IMR-90 (cell line): Measurements from ENCODE around the gene FAM162A. TPM values are rescaled to one million over a fixed set of nuclear protein-coding genes. Genes with fewer than 3 reads are reported as not detected.

Experiments used
- ATAC-seq: fragments of 200-7000 bp; cut with Tn5 transposase; 2 replicates; pipeline ENCODE4 v1.9.1; 2020; ENCODE audit warnings: low read depth, mild to moderate bottlenecking, moderate library complexity
- BruUV-seq: library from RNA; stranded (reverse); fragments of 400-500 nt; replicated peaks from 2 replicates; lab custom pipeline; 2021; lab: Mats Ljungman, UMichigan
- CTCF ChIA-PET: fragments of 300-600 bp; formaldehyde crosslinking; extraction: SDS; loops from one replicate; lab custom pipeline; 2021; ENCODE audit warnings: antibody characterized with exemption; lab: Yijun Ruan, JAX
- POLR2A ChIA-PET: fragments of 300-600 bp; sonication (Branson Sonifier 250); formaldehyde crosslinking; loops from one replicate; lab custom pipeline; 2022; ENCODE audit warnings: antibody characterized with exemption; ENCODE audit not compliant: unreplicated experiment; lab: Charles Lee
- DNase-seq: peaks from one replicate; pipeline ENCODE4 v3.0.0; 2013
- H2AFZ ChIP-seq: replicated peaks from 2 replicates; pipeline ENCODE3; 2013; ENCODE audit warnings: low read length, mild to moderate bottlenecking; ENCODE audit not compliant: poor library complexity
- H2AK5ac ChIP-seq: 2 replicates; pipeline ENCODE4 v1.6.1; 2013; ENCODE audit warnings: low read depth, low read length, inconsistent platforms
- H2AK9ac ChIP-seq: replicated peaks from 2 replicates; pipeline ENCODE3; 2013; ENCODE audit warnings: mild to moderate bottlenecking, low read depth, low read length, moderate library complexity; ENCODE audit not compliant: poor library complexity
- H2BK120ac ChIP-seq: 2 replicates; pipeline ENCODE4 v1.6.1; 2013; ENCODE audit warnings: low read depth, low read length, inconsistent platforms
- H2BK15ac ChIP-seq: 3 replicates; pipeline ENCODE4 v1.6.1; 2013; ENCODE audit warnings: low read depth, low read length, inconsistent platforms
- H2BK20ac ChIP-seq: 2 replicates; pipeline ENCODE4 v1.6.1; 2013; ENCODE audit warnings: low read depth, mild to moderate bottlenecking, inconsistent platforms, low read length, moderate library complexity
- H2BK5ac ChIP-seq: 2 replicates; pipeline ENCODE4 v1.6.1; 2013; ENCODE audit warnings: mild to moderate bottlenecking, low read depth, low read length, inconsistent platforms; ENCODE audit not compliant: poor library complexity, severe bottlenecking
- H3K14ac ChIP-seq: replicated peaks from 2 replicates; pipeline ENCODE4 v1.6.1; 2013; ENCODE audit warnings: low read depth, low read length, inconsistent platforms
- H3K18ac ChIP-seq: 2 replicates; pipeline ENCODE4 v1.6.1; 2013; ENCODE audit warnings: low read depth, low read length, control low read depth
- H3K23ac ChIP-seq: 2 replicates; pipeline ENCODE4 v1.6.1; 2013; ENCODE audit warnings: low read depth, low read length, inconsistent platforms
- H3K27ac ChIP-seq: 2 replicates; pipeline ENCODE4 v1.5.1; 2013; ENCODE audit warnings: mild to moderate bottlenecking, control low read depth, low read length; ENCODE audit not compliant: insufficient read depth
- H3K27me3 ChIP-seq: 2 replicates; pipeline ENCODE4 v1.6.1; 2013; ENCODE audit warnings: low read length; ENCODE audit not compliant: control insufficient read depth, insufficient read depth
- H3K36me3 ChIP-seq: 2 replicates; pipeline ENCODE4 v1.6.1; 2013; ENCODE audit warnings: low read length, mixed read lengths; ENCODE audit not compliant: control insufficient read depth, insufficient read depth
- H3K4ac ChIP-seq: 2 replicates; pipeline ENCODE4 v1.6.1; 2013; ENCODE audit warnings: low read depth, low read length, inconsistent platforms
- H3K4me1 ChIP-seq: 2 replicates; pipeline ENCODE4 v1.6.1; 2013; ENCODE audit warnings: low read length, mixed read lengths; ENCODE audit not compliant: control insufficient read depth, insufficient read depth
- H3K4me2 ChIP-seq: 2 replicates; pipeline ENCODE4 v1.6.1; 2013; ENCODE audit warnings: low read depth, mild to moderate bottlenecking, control low read depth, low read length, moderate library complexity
- H3K4me3 ChIP-seq: 2 replicates; pipeline ENCODE4 v1.5.1; 2013; ENCODE audit warnings: low read depth, mild to moderate bottlenecking, control low read depth, low read length, moderate library complexity; ENCODE audit not compliant: insufficient read depth
- H3K56ac ChIP-seq: 2 replicates; pipeline ENCODE4 v1.6.1; 2013; ENCODE audit warnings: low read length, inconsistent platforms; ENCODE audit not compliant: insufficient read depth; ENCODE audit errors: extremely low read depth
- H3K79me1 ChIP-seq, 2 experiments: 2 replicates each; pipeline ENCODE4 v1.6.1; 2013; ENCODE audit warnings: low read length in 2 of 2, inconsistent platforms in 1 of 2, low read depth in 1 of 2
- H3K9ac ChIP-seq: 2 replicates; pipeline ENCODE4 v1.6.1; 2013; ENCODE audit warnings: low read depth, low read length, control low read depth
- H3K9me1 ChIP-seq: 2 replicates; pipeline ENCODE4 v1.6.1; 2013; ENCODE audit warnings: low read length, inconsistent platforms; ENCODE audit not compliant: insufficient read depth
- H3K9me3 ChIP-seq: 2 replicates; pipeline ENCODE4 v1.6.1; 2013; ENCODE audit warnings: low read length; ENCODE audit not compliant: control insufficient read depth, insufficient read depth
- H4K20me1 ChIP-seq: 2 replicates; pipeline ENCODE4 v1.6.1; 2013; ENCODE audit warnings: low read length, inconsistent platforms; ENCODE audit not compliant: insufficient read depth
- H4K5ac ChIP-seq: 2 replicates; pipeline ENCODE4 v1.6.1; 2013; ENCODE audit warnings: mild to moderate bottlenecking, low read depth, low read length, control low read depth
- H4K8ac ChIP-seq, 2 experiments: 2 replicates each; pipeline ENCODE4 v1.6.1; 2013; ENCODE audit warnings: low read depth in 2 of 2, low read length in 2 of 2, control low read depth in 1 of 2, inconsistent platforms in 1 of 2
- H4K91ac ChIP-seq: 2 replicates; pipeline ENCODE4 v1.6.1; 2013; ENCODE audit warnings: low read depth, low read length, inconsistent platforms; ENCODE audit not compliant: insufficient read depth
- BHLHE40 ChIP-seq: fragments of 150-350 bp; IDR thresholded peaks from 2 replicates; pipeline ENCODE4 v1.6.1; 2016; ENCODE audit warnings: mild to moderate bottlenecking, low read depth, low read length
- FOS ChIP-seq: fragments of 150-350 bp; IDR thresholded peaks from 2 replicates; pipeline ENCODE4 v1.6.1; 2016; ENCODE audit warnings: low read depth, low read length
- MAFK ChIP-seq: IDR thresholded peaks from 2 replicates; pipeline ENCODE4 v1.6.1; 2012; ENCODE audit warnings: low read depth, low read length, improper control_type of control experiment
- MAZ ChIP-seq: IDR thresholded peaks from 2 replicates; pipeline ENCODE4 v1.6.1; 2012; ENCODE audit warnings: low read depth, mild to moderate bottlenecking, low read length, improper control_type of control experiment, moderate library complexity, borderline replicate concordance
- RCOR1 ChIP-seq: IDR thresholded peaks from 2 replicates; pipeline ENCODE4 v1.6.1; 2012; ENCODE audit warnings: mild to moderate bottlenecking, low read length, improper control_type of control experiment; ENCODE audit not compliant: insufficient replicate concordance
- WGBS, 2 experiments: methylation state at CpG; one replicate each; pipeline versions ENCODE4 v1.1.5 to v1.1.7; 2013; ENCODE audit warnings: missing lambda C conversion rate in 2 of 2; ENCODE audit not compliant: insufficient read length in 1 of 2; ENCODE audit errors: extremely low coverage in 2 of 2; 5-methylcytosine and 5-hydroxymethylcytosine counted together
- dilution Hi-C: fragments of 300-500 bp; cut with HindIII; formaldehyde crosslinking; loops from one replicate; pipeline ENCODE4 v1.14.3; 2018; ENCODE audit warnings: low sequenced_read_pairs; ENCODE audit not compliant: unreplicated experiment
- in situ Hi-C: fragments of 300-500 bp; cut with MboI; formaldehyde crosslinking; loops from 3 replicates; pipeline ENCODE4 v1.14.3; 2019; ENCODE audit warnings: low sequenced_read_pairs, inconsistent platforms, mixed read lengths
- intact Hi-C: fragments of 100-400 bp; cut with micrococcal nuclease; formaldehyde crosslinking; loops from 2 replicates; pipeline ENCODE4 v1.10.0; 2022
- polyA plus RNA-seq, 3 experiments: library from polyadenylated mRNA; depleted of rRNA; stranded (reverse); fragments of >200 nt; gene quantifications; 2 replicates each; pipeline ENCODE4 v1.2.3, GENCODE V29; 2012; ENCODE audit warnings: low replicate concordance in 1 of 3
- total RNA-seq: library from RNA; depleted of rRNA; stranded (reverse); fragments of >200 nt; gene quantifications from 2 replicates; pipeline ENCODE4 v1.2.3, GENCODE V29; 2012
- TF ChIP-seq, protein P1 (sequence below): fragments of 150-350 bp; IDR thresholded peaks from 2 replicates; pipeline ENCODE4 v1.6.1; 2016; ENCODE audit warnings: low read depth, mild to moderate bottlenecking, low read length, moderate library complexity, borderline replicate concordance

Gene FAM162A
- total and polyA plus RNA-seq, 2 of the 4 experiments (the other 2 are of a cell fraction): 33.9 to 66.8 TPM

DNA sequence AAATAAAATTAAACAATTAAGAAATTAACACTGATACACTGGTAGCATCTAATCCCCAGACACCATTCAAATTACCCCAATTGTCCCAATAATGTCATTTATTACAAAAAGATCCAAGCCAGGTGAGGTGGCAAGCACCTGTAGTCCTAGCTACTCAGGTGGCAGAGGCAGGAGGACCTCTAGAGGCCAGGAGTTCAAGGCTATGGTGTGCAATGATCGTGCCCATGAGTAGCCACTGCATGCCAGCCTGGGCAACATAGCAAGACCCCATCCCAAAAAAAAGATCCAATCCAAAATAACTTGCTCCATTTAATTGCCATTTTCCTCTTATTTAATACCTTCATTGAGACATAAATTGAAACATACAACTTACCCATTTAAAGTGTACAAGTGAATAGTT lies 41.2 kb upstream of the FAM162A start:
- Histone ChIP-seq H3K9me1 (no peaks in the 10 kb centered on the region), H2AK9ac (no peak overlapping the region), H4K20me1 (no peaks in the 10 kb centered on the region), H3K4me3 (no peak overlapping the region), H4K8ac (no peak overlapping the region), H2BK20ac (no peak overlapping the region), H4K5ac (no peak overlapping the region), H4K91ac (no peak overlapping the region), H3K4me1 (no peaks in the 10 kb centered on the region), H3K14ac (no peak overlapping the region), H2AFZ (no peak overlapping the region), H3K9me3 (no peaks in the 10 kb centered on the region), H2BK5ac (no peak overlapping the region), H3K79me1 (no peaks in the 10 kb centered on the region), H3K27me3 (peaks cover 2% of the 10 kb centered on the region; the same call in 1 of the 2 replicates), H2AK5ac (no peak overlapping the region), H2BK120ac (no peak overlapping the region), H3K4me2 (no peak overlapping the region), H3K27ac (no peak overlapping the region), H2BK15ac (no peak overlapping the region), H3K18ac (no peak overlapping the region), H3K36me3 (no peaks in the 10 kb centered on the region), H3K4ac (no peak overlapping the region), H3K9ac (no peak overlapping the region), H3K56ac (no peak overlapping the region), H3K23ac (no peak overlapping the region)
- WGBS, 2 experiments: no CpG with 5 or more reads among the region's 1 CpG
- DNase-seq: no peak
- ChIA-PET POLR2A (interaction anchor here (0.5 kb wide), 1 partner anchor 218 kb away, joined by 3 read pairs; no protein-coding TSS in a partner anchor), CTCF (interaction anchor here (0.6 kb wide), 1 partner anchor 46 kb away, joined by 3 read pairs; no protein-coding TSS in a partner anchor)
- dilution Hi-C loops: no loop called here
- in situ Hi-C loops: no loop called here
- intact Hi-C loops: no loop called here
- TF ChIP-seq RCOR1 (no peak), MAFK (no peak), FOS (no peak), MAZ (no peak), BHLHE40 (no peak)
- TF ChIP-seq, protein P1, sequence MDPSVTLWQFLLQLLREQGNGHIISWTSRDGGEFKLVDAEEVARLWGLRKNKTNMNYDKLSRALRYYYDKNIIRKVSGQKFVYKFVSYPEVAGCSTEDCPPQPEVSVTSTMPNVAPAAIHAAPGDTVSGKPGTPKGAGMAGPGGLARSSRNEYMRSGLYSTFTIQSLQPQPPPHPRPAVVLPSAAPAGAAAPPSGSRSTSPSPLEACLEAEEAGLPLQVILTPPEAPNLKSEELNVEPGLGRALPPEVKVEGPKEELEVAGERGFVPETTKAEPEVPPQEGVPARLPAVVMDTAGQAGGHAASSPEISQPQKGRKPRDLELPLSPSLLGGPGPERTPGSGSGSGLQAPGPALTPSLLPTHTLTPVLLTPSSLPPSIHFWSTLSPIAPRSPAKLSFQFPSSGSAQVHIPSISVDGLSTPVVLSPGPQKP: no peak
- no peak for ATAC-seq
- BruUV-seq: no TSS peak
